Retinal pigment epithelial cell (primary cell): Measurements from ENCODE around the gene PRR33.
"Not testable (repeated sequence)": the region's sequence is repeated elsewhere in the genome, so short reads cannot be mapped to it uniquely, and the experiment has no call there.

Experiments
- DNase-seq: peaks from one replicate; pipeline ENCODE4 v3.0.0-alpha.2; 2010; ENCODE audit warnings: low read depth
- H3K4me3 ChIP-seq: 2 replicates; pipeline ENCODE4 v1.5.1; 2011; ENCODE audit warnings: mild to moderate bottlenecking, low read length, control low read depth, moderate library complexity
- TF ChIP-seq, protein P1 (sequence below): conservative IDR thresholded peaks from 2 replicates; pipeline ENCODE4 v1.5.1; 2011; ENCODE audit warnings: low read depth, low read length, control low read depth, inconsistent platforms

The PRR33 gene

DNA sequence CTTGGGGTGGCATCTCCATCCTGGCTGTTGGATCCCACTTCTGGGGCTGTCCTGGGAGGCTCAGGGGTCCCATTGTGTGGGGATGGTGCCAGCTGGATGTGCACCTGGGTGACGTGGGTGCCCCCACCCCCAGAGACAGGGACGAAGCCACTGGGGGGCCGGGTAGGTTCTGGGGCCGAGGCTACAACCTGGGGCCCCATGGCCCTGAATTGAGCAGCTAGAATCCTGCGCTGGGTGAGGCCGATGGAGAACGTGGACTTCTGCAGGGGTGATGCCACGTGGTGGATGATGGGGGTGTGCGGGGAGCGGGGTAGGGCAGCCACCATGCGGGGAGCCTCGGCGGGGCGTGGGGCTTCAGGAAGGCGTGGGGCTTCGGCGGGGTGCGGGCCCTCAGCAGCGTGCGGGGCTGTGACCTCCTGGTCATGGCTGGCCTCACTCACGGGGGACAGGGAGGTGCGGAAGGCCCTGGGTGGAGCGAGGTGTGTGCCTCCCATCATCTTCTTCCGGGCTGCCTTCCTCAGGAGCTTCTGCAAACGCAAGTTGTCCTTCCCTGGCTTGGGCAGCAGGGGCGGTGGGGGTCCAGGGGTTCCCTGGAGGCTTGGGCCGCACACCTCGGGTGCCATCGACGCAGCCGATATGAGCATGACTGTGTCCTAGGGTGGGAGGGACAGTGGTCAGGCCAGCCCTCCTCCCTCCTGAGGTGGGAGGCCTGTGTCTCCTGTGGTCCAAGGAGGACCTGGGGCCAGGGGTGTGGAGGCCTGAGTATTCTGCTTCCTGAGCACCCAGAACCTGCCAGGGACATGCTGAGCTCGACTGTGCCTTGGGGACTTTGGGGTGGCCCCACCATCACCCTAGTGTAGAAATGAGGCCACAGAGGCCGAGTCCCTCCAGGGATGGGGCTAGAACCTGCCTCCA, 1.5 kb downstream of the PRR33 start:
- no peak for DNase-seq
- TF ChIP-seq, protein P1, sequence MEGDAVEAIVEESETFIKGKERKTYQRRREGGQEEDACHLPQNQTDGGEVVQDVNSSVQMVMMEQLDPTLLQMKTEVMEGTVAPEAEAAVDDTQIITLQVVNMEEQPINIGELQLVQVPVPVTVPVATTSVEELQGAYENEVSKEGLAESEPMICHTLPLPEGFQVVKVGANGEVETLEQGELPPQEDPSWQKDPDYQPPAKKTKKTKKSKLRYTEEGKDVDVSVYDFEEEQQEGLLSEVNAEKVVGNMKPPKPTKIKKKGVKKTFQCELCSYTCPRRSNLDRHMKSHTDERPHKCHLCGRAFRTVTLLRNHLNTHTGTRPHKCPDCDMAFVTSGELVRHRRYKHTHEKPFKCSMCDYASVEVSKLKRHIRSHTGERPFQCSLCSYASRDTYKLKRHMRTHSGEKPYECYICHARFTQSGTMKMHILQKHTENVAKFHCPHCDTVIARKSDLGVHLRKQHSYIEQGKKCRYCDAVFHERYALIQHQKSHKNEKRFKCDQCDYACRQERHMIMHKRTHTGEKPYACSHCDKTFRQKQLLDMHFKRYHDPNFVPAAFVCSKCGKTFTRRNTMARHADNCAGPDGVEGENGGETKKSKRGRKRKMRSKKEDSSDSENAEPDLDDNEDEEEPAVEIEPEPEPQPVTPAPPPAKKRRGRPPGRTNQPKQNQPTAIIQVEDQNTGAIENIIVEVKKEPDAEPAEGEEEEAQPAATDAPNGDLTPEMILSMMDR: no peak
- no peak overlapping the region for H3K4me3 ChIP-seq

DNA sequence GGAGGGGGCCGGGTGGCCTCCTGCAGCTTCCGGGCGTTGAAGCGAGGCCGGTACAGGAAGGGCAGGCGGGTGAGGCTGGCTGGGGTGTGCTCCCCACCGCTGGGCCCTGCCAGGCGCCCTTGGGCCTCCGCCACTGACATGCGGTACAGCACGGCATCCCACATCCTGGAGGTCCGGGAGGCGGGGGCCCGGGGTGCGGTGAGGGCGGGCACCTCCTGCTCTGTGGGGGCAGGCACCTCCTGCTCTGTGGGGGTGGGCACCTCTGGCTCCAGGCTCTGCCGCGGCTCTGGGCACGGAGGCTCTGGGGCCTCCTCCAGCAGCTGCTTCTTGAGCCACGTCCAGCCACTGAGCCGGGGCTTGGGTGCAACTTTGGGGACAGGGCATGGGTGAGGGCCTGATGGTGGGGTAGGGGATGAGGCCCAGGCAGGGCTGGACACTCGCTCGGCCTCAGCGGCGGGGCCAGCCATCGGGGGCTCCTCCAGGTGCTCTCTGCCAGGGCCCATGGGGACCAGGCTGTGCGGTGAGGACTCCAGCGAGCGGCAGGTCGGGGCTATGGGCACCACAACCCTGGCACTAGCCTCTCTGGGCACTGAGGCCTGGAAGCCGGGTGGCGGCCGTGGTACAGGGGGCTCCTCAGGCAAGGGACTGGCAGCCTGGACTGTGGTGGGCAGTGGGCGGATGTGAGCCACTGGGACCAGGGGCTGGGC, 2.3 kb downstream of the PRR33 start:
- H3K4me3 ChIP-seq: no peak overlapping the region
- DNase-seq: no peak
- TF ChIP-seq, protein P1: no peak

DNA sequence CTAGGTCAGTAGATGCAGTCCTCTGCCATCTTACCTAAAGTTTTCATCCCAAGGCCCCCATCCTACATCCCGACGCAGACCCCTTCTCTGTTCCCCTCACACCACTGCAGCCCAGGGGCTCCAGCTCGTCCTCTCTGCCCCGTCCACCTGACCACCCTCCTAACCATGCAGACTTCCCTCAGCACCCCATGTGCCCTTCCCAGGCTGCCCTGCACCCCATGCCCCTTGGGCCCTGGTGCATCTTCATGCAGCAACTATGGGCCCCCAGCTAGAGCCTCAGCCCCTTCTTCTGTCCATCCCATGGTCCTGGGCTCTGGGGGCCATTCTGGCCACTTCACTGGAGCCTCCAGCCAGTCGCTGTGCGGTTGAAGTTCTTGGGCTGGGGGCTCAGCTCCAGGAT, 2.9 kb downstream of the PRR33 start:
- no peak overlapping the region for H3K4me3 ChIP-seq
- no peak for DNase-seq
- TF ChIP-seq, protein P1: no peak

DNA sequence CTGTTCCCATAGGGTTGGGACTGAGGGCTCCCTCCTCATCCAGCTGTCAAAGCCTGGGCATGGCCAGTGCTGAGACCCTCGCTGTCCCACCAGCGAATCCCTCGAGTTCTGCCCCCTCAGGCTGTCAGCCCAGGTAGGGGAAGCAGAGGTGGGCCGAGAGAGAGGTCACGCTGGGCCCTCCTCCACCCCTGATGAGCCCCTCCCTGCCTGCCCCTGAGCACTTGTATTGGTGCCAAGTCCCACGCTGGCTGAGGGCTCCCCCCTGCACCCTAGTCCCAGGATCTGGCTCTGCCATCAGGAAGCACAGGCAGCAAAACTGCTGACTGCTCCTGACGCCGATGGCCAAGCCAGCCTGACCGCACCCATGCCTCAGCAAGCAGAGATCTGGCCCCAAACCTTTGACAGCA, 3.3 kb downstream of the PRR33 start:
- no peak for DNase-seq
- TF ChIP-seq, protein P1: no peak
- H3K4me3 ChIP-seq: no peak overlapping the region

DNA sequence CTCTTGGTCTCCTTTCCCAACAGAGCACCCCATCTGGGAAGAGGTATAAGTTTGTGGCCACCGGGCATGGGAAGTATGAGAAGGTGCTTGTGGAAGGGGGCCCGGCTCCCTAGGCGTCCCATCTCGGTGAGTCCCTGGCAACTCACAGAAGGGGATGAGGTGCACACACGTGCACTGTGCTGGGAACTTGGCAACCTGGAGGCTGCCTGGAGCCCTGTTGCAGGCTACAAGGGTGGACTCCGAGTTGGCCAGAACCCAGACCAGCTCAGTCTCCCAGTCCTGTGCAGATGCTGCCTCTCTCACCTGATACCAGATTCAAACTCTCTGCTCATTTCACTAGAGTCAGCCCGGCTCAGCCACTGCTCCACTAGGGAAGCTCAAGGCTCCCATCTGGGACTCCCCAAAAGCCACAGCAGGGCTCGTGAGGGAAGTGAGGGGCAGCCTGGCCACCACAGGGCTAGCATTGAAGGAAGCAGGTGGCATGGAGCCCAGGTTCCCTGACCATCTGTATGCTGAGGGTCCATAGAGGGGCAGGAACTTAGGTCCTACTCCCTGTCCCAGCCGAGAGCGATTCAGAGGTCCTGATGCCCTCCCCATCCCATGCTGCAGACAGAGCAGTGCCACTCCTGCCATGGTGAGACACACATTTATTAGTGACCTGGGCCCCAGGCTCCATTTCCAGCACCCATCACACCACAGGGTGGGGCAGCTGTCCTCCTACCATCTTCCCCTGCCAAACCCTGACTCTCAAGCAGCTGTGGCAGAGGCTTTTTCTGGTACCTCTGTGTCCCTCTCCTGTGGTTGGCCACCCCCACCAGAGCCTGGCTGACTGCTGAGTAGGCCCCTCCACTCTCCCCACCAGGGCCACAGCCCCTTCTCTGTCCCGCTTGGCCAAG, 4.0 kb downstream of the PRR33 start:
- DNase-seq: no peak
- TF ChIP-seq, protein P1: no peak
- no peak overlapping the region for H3K4me3 ChIP-seq

DNA sequence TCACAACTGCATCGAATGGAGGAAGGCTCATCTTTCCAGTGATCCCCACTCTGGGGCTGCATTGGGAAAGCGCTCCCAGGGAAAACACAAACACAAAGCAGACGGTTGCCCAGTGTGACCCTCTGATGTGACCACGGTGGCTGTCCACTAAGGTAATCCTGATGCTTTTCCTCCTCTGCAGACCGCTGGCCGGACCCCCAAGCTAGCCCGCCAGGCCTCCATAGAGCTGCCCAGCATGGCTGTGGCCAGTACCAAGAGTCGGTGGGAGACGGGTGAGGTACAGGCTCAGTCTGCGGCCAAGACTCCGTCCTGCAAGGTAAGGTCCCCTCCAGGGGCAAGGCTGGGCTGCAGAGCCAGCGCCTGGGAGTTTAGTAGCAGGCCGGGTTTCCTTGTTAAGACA, 5.1 kb downstream of the PRR33 start:
- not testable (repeated sequence) for H3K4me3 ChIP-seq, DNase-seq

DNA sequence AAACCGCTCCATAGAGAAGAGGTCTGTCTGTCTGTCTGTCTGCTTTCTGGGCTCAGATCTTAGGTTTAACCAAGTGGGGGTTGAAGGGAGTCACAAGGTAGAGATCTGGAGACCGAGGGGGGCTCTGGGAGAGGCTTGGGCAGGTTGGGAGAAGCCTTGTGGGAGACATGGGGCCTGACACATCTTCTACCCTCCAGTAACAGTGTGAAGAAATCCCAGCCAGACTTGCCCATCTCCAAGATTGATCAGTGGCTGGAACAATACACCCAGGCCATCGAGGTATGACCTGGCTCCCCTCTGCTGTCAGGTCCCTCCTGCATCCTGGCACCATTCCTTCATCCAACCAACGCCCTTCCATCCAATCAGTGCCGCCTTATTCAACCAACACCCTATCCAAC, 7.4 kb downstream of the PRR33 start:
- no peak overlapping the region for H3K4me3 ChIP-seq
- DNase-seq: no peak
- TF ChIP-seq, protein P1: no peak
